HG02759 (cell line): Measurements from ENCODE around the gene PPP2R5B.

ENCODE experiments used
- ATAC-seq: cut with Tn5 transposase; IDR thresholded peaks from one replicate; pipeline ENCODE4 v1.9.1; 2021; ENCODE audit warnings: mild to moderate bottlenecking, moderate library complexity; ENCODE audit not compliant: unreplicated experiment

Gene PPP2R5B

DNA sequence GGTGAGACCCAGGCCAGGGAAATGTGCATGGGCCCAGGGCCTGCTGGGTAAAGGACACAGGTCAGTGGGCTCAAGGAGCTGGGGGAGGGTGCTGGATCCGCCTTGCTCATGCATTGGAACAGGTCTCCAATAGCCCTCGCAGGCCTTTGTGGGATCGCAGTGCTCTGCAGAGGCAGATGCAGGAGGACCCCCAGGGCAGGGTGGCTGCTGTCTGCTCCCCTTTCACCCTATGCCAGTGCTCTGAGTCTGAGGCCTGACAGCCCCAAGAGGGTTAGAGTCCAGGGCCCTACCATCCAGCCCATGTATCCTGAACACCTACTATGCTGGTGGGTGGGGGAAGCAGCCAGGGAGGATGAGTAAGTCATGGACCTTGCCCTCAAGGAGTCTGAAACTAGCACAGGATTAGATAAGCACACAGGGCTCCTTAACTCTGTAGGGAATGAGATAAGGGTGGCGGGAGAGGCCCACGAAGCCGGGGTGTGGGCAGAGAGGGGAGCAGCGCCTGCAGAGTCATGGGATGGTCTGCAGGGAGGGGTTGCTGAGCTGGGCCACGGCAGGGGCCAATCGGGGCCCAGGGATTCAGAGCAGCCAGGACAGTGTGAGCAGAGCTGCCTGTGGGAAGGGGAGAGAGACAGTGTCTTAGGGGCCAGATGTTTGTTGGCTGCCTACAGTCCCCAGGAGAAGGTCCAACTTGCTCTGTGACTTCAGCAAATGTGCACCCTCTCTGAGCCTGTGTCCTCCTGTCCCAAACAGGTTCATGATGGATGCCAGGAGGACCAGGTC lies 35.6 kb upstream of the PPP2R5B start:
- ATAC-seq = no peak

DNA sequence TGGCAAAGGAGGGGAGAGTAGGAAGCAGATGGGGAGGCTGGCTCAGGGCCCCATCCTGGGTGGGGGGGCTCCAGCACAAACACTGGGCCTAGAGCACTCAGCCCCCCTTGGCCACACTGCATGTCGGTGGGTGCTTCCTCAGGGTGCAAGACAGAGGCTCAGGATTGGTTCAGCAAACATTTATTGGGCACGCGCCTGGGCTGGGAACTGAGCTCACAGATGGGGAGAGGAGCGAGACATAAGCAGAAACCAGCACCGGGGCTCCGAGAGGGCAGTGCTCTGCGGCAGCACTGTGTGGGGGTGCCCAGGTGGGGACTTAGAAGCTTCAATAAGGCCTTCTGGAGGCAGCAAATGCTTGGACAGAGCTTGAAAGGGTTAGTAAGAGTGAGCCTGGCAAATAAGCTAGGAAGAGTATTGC lies 34.0 kb upstream of the PPP2R5B start:
- no peak for ATAC-seq

DNA sequence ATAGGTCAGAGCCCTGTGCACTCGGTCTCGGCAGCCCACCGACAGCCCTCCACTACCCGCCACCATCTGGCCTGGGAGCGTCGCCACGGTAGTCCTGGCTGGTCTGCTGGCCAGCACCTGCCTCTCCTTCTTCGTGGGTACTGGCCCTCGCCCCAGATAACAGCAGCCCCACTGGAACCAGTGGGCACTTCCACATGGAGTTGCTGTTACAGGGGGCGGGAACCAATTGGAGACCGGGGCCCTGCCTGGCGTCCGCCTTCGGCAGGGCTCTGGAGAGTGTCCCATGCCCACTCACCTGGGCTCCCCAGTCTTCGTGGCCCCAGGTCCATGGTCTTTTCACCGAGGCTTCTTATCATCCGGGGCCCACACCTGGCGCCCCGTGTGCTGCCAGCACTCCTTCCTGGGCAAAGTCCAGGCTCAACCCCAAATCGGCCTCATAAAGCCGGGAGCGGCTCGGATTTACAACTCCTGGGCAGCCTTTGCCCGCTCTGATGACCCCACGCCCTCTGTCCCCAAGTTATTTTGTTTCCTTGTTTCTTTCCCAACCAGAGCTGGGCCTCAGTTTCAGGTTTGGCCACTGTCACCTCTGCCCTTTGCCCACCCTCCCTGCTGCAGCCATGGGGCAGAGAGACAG lies 33.2 kb upstream of the PPP2R5B start:
- no peak for ATAC-seq

DNA sequence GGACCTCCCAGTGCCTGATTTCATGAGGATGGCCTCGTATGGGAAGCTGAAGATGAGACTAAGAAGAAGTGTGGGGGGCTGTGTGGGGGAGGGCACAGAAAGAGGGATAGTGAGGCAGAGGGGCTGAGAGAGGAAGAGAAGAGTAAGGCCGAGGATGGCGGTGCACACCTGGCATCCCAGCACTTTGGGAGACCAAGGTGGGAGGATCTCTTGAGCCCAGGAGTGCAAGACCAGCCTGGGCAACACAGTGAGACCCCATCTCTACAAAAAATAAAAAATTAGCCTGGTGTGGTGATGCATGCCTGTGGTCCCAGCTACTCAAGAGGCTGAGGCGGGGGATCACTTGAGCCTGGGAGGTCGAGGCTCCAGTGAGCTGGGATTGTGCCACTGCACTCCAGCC lies 32.6 kb upstream of the PPP2R5B start:
- no peak for ATAC-seq

DNA sequence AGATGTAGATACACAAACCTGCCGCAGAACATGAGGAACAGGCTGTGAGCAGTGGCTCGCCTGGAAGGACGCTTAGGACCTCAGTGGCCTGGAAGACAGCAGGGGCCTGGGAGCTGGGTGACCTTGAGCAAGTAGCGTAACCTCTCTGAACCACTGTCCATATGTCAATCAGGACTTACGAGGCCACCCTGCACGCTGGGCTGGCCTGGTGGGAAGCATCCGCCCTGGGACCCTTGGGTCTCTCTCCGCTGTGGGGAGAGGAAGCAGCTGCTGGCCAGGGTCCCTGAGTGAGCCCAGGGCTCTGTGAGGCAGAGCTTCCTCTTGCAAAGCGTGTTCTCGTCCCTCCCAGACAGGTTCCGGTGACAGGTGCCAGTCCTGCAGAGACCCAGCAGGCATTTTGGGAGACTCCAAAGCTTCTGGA lies 32.1 kb upstream of the PPP2R5B start:
- no peak for ATAC-seq

DNA sequence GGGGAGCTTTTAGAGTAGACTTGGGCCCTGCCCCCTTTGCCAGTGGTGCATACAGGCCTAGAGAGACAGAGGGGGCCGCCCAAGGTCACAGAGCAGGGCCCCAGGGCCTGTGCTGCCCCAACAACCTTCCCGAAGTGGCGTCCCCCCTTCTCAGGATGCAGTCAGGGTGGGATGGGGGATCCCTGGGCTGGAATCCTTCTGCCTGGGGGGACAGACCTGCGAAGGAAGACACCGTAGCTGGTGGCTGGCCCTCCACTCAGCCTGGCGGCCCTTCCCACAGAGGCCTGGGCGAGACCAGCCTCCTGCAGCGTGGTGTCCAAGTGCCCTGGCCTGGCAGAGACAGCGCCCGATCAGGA lies 31.7 kb upstream of the PPP2R5B start:
- ATAC-seq = no peak

DNA sequence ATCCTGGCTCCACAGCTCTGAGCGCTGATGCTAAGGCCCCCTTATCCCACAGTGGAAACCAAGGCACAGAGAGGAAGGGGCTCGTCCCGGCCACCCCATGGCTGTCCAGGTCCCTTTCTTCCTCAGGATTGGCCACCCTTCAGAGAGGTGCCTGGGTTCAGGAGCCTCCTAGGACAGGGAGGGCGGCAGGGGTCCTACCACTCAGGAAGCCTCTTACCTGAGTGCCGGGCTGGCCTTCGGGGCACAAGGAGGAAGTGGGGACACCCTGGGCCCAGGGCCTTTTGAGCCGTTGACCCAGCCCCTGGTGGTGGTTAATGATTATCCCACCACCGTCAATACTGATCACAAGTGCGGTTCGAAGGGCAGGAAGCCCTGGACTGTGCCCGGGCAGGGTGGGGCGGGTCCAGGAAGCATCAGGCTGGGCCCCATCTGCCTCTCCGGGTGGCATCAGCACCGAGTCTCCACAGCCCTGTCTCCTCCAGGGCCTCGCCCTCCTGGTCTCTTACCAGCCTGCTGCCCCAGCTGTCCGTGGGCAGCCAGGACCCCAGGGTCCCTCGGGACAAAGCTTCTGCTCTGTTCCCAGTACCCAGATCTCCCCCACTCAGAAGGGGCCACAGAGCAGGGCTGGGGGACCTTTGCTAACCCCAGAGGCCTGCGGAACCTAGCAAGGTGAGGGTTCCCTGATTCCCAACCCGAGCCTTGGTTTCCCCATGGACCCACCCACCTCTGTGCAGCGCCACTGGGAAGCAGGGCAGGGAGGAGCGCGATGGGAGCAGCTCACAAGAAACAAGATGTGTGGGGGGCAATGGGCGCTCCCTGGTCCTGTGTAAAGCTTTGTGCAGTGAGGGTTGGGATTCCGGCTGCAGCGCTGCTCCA lies 31.1 kb upstream of the PPP2R5B start:
- no peak for ATAC-seq

DNA sequence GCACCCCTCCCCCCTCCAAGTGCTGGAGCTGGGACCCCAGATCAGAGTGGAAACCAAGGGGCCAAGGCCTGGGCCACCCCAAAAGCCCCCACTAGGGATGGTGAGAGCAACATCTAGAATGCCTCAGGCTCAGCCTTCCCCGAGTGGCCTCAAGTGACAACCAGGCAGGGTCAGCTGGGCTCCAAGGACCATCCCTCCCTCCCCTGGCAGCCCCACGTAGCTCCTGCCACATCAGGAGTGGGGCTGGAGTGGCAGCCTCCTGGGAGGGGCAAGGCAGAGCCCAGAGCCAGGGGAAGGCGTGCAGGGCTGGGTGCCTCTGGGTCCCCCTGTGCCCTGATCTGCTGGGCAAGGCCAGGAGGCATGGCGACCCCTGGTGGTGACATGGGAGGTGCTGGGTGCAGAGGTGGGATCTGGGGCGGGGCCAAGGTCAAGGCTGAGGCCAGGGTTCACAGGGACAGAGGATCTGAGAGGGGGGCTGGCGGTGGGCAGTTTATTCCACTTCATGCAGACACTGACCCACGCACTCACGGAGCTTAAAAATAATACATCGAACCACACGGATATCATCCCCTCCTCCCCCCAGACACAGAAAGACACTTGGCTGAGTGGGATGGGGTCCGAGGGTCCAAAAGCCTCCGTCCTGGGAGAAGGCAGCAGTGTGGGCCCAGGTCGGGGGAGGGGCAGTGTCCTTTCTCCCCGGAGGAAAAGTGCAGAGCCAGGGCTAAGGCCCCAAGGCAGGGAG lies 30.2 kb upstream of the PPP2R5B start:
- peak; percentile 78 for ATAC-seq

DNA sequence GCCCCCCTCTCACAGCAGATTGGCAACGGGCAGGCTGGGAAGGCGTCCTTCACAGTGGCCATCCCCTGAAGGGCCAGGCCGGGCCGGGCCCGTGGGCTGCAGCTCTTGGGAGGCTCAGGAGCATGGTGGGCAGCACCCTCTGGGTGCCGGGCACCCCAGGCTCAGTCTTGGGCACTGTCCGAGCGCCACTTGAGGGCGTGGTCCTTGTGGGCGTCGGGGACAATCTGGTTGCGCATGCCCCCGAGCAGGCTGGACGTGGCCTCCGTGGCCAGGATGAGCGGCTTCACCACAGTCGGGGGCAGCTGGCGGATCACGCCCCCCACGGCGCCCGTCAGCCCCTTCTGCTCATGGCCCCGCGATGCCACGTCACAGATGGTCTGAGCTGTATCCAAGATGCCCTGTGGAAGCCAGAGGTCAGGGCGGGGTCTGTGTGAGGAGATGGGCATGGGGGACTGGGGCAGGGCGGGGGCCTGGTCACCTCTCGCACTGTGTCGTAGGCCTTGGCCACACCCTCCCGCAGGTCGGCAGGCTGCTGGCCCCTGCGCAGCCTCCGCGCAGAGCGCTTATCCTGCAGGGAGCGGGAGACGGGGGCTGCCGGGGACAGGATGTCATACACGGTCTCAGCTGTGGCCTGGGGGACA lies 29.6 kb upstream of the PPP2R5B start:
- ATAC-seq = no peak

DNA sequence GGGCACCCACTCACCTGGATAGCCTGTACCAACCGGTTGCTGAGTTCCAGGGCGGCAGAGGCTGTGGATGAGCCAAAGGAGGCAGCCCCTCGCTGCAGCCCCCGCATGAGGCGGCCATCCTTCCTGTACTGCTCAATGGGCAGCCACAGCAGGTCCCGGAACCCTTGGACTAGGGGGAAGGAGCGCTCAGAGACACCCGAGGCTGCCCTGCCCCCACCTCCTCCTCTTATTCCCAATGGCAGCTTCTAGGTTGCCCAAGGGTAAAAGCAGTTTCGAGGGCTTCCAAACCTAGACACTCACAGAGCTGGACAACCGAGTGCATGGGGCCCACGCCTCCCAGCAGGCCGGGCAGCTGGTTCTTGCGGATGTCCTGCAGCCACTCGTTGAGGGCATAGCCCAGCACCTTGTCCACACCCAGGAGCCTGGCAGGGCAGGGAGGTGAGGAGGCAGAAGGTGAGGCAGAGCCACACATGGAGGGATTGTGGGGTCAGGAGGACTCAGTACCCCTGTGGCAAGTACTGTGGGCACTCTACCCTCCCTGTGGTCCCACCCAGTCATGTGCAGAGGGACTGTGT lies 28.0 kb upstream of the PPP2R5B start:
- ATAC-seq = no peak

DNA sequence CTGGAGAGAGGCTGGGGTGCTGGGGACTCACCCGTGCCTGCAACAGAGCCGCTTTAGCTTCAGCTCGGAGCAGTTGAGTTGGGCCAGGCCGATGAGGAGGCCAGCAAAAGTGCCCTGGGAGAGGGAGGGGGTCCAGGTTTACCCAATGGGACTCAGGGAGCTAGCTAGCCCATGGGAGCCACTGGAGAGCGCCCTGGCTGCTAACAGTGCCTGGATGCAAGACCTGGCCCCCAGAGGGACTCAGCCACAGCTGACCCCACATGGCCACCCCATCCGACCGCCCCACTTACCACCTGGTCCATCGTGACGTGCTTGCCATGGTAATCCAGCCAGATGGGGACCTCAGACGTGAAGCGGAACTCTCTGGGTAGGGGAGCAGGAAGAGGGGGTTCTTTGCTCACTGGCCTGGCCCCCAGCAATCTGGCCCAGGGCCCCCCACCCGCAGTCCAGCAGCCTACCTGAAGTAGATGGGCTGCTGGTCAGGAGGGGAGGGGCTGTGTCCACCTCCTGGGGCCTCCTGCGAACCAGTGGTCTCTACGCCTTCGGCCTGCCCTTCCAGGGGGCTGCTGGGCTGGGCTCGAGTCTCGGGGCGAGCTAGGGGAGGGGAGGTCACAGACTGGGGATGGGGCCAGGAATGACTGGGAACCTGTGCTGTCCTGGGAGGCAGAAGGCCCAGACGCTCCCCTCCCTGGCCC lies 27.0 kb upstream of the PPP2R5B start:
- ATAC-seq = no peak

DNA sequence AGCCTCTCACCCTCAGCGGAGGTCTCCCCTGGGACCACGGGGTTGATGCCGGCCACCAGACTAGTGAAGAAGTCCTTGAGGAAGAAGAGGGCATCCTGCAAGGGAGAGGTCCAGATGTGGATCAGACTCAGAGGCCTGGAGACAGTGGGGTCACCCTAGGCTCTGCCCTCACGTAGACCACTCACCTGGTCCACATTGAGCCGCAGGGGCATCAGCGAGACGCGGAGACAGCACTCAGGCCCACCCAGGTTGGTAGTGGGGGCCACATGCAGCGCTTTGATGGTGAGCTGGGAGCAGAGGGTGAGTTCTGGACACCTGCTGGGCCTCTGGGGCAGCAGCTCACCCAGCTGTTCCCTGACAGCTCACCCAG lies 26.4 kb upstream of the PPP2R5B start:
- ATAC-seq = no peak

DNA sequence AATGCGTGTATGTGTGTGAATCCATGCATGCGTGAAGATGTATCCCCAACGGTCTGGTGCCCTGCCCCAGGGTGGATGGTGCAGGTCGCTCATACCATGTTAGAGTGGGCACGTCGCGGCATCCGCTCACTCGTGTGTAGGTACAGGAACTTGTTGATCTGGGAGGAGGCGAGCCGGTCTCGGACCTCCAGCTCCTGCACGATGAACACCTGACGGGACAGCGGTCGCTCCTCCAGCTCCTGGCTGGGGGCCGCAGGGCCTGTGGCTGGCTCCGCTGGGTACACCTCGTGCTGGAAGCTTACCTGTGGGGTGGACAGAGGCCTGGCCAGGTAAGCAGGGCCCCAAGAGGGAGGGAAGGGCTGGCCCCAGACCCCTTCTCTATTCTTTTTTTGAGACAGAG lies 25.9 kb upstream of the PPP2R5B start:
- no peak for ATAC-seq

DNA sequence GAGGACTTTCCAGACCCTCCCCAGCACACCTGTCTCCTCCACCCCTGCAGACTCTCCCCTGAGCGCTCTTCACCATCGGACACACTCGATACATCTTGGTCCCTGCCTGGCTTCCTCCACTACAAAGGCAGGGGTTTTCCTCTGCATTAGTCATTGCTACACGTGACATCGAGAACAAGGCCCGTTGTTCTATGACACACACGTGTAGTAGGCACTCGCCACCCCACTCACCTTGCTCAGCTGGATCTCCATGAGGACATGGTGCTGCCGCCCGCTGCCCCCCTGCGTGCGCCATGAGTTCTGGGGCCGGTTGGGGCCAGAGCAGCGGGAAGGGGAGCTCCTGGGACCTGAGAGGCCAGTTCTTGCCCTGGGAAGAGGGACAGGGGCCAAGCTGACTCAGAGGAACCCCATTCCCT lies 24.2 kb upstream of the PPP2R5B start:
- no peak for ATAC-seq

DNA sequence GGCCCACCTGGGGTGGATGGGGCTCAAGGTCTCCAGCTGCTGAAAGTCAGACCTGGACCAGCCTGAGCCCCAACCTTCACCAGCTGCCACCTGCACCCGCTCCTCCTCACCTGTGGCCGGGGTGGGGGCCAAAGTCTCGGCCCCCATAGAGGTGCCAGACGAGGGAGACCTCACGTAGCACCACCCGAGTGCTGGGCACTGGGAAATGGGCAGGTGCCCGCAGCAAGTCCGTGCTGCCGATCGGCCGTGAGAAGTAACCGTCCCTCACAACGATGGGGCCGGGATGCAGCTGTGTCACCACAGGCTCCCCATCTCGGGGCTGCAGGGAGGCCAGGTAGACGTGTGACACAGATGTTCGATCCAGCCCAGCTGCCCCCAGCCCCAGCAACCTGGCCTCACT lies 23.7 kb upstream of the PPP2R5B start:
- no peak for ATAC-seq

DNA sequence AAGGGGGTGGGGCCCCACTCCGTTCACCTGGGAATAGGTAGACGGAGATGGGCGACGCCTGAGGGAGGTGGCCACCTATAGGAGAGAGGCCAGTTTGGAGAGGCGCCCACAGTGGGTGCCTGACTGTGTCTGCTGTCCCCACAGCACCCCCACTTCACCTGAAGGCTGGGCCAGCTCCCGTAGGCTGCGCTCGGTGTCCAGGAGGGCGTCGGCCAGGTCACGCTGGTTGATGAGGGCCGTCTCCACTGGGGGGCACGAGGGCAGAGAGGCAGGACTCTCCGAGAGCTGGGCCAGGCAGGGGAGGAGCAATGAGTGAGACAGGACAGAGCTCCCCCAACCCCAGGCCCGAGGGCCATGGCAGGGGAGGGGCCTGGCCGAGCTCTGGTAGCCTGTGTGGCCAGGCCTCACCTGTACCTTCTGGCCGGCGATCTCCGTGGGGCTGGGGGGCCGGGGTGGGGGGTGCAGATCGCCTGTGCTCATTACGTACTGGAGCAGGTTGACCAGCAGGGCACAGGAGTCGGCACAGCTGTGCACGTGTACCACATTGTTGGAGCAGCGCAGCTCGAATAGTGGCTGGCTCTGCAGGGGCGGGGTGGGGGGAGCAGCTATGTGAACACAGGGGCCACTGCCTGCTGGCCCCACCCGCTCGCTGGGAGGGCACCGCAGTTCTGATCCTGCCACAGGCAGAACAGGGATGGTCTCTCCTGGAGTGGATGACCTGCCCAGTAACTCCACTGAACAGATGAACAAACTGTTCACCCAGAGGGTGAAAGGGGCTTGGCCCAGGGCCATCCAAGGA lies 22.2 kb upstream of the PPP2R5B start:
- no peak for ATAC-seq

DNA sequence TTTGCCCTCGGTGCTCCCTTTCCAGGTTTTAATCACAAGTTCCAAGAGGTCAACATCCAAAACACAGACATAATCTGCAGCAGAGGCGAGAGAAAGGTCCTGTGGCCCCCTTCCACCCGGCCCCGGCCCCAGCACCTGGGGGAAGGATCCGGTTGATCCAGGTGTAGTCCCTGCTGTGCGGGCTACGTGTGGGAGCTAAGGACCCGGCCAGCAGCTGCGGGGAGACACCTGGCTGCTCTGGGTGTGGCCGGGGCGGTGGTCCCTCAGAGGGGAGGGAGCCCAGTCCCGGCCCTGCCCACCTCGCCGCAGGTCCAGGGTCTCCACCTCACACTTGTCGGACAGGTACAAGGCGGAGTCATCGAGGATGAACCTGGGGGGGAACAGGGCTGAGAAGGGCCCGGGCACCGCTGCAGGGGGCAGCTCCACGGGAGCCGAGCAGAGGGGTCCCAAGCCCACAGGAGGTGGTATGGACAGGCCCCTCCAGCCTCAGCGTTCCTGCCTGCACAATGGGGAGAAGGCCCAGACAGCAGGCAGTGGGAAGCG lies 21.1 kb upstream of the PPP2R5B start:
- ATAC-seq = no peak

DNA sequence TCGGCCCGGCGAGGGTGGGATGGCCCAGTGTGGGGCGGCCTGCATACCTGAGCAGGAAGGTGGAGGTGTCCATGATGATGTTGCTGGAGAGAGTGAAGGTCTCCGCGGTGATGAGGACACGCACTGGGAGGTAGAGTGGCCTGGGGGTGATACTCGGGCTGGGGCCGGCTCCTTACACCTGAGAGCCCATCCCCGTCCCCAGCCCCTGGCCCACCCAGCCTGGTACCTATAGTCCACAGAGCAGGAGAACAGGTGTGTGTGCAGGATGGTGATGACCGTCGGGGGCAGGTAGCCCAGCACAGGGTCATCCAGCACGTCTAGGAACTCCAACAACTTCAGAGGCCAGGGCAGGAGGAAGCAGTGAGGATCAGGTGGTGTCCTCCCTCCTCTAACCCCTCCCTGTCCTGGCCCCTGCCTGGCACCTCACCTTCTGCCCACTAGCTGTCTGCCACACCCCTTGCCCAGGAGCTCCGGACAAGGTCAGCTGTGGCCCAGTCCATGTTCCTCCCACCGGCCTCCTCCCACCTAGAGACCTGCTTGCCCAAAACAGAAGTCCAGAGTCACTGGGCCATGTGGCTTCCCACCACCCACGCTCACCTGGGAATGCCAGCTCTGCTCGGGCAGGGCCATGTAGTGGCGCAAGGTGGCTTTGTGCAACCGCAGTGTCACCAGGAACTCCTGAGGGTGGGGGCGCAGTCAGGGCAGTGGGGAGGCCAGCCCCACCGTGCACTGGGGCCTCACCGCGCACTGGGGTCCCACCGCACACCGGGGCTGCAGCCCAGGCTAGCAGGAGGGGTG lies 18.8 kb upstream of the PPP2R5B start:
- ATAC-seq = no peak
